Mesenchymal stem cell (in vitro differentiated cells and primary cell): Measurements from ENCODE around the gene PITPNC1.

Source experiments
- DNase-seq: peaks from one replicate; pipeline ENCODE4 v3.0.0-alpha.2; 2013
- H2AFZ ChIP-seq: one replicate; pipeline ENCODE4 v1.6.1; 2013; ENCODE audit warnings: low read depth, mild to moderate bottlenecking, control low read depth, inconsistent platforms, low read length, moderate library complexity
- H2AK5ac ChIP-seq: 2 replicates; pipeline ENCODE4 v1.6.1; 2013; ENCODE audit warnings: low read length, moderate library complexity, mild to moderate bottlenecking, inconsistent platforms; ENCODE audit not compliant: severe bottlenecking
- H2BK120ac ChIP-seq: one replicate; pipeline ENCODE4 v1.6.1; 2013; ENCODE audit warnings: low read depth, mild to moderate bottlenecking, inconsistent platforms, low read length, moderate library complexity
- H2BK12ac ChIP-seq, 2 experiments: one replicate each; pipeline ENCODE4 v1.6.1; 2013; ENCODE audit warnings: inconsistent platforms in 2 of 2, low read length in 2 of 2, mild to moderate bottlenecking in 2 of 2, moderate library complexity in 2 of 2, control low read depth in 1 of 2
- H2BK15ac ChIP-seq: one replicate; pipeline ENCODE4 v1.6.1; 2013; ENCODE audit warnings: mild to moderate bottlenecking, low read depth, inconsistent platforms; ENCODE audit not compliant: poor library complexity, severe bottlenecking
- H2BK5ac ChIP-seq: 2 replicates; pipeline ENCODE4 v1.6.1; 2013; ENCODE audit warnings: low read depth, mild to moderate bottlenecking, low read length, control low read depth, inconsistent platforms; ENCODE audit not compliant: poor library complexity, severe bottlenecking
- H3K14ac ChIP-seq, 2 experiments: one replicate each; pipeline ENCODE4 v1.6.1; 2013; ENCODE audit warnings: inconsistent platforms in 2 of 2, low read length in 2 of 2, control low read depth in 1 of 2, mild to moderate bottlenecking in 1 of 2, moderate library complexity in 1 of 2
- H3K18ac ChIP-seq, 2 experiments: one replicate each; pipeline ENCODE4 v1.6.1; 2013; ENCODE audit warnings: inconsistent platforms in 2 of 2, low read length in 2 of 2, control low read depth in 1 of 2, low read depth in 1 of 2, mild to moderate bottlenecking in 1 of 2
- H3K23ac ChIP-seq, 2 experiments: one replicate each; pipeline ENCODE4 v1.6.1; 2013; ENCODE audit warnings: inconsistent platforms in 2 of 2, low read length in 2 of 2, mild to moderate bottlenecking in 2 of 2, moderate library complexity in 2 of 2, control low read depth in 1 of 2
- H3K27ac ChIP-seq: 2 replicates; pipeline ENCODE4 v1.5.1; 2013; ENCODE audit warnings: mild to moderate bottlenecking, moderate library complexity, low read length, control low read depth, inconsistent platforms; ENCODE audit not compliant: poor library complexity, severe bottlenecking
- H3K27me3 ChIP-seq, 2 experiments: 2 replicates each; pipeline versions ENCODE4 v1.6.1 to v1.7.0; 2013; ENCODE audit warnings: low read length in 2 of 2, mild to moderate bottlenecking in 2 of 2, moderate library complexity in 2 of 2, control low read depth in 1 of 2, inconsistent platforms in 1 of 2; ENCODE audit not compliant: control insufficient read depth in 1 of 2, insufficient read depth in 1 of 2
- H3K36me3 ChIP-seq, 2 experiments: 2 replicates each; pipeline versions ENCODE4 v1.6.1 to v1.7.0; 2013; ENCODE audit warnings: low read length in 2 of 2, control low read depth in 1 of 2, inconsistent platforms in 1 of 2, low read depth in 1 of 2, mild to moderate bottlenecking in 1 of 2; ENCODE audit not compliant: insufficient read depth in 2 of 2, control insufficient read depth in 1 of 2
- H3K4ac ChIP-seq, 2 experiments: one replicate each; pipeline ENCODE4 v1.6.1; 2013; ENCODE audit warnings: inconsistent platforms in 2 of 2, low read length in 2 of 2, mild to moderate bottlenecking in 2 of 2, moderate library complexity in 2 of 2, control low read depth in 1 of 2, low read depth in 1 of 2
- H3K4me1 ChIP-seq: 2 replicates; pipeline ENCODE4 v1.6.1; 2013; ENCODE audit warnings: low read depth, low read length, control low read depth; ENCODE audit not compliant: control insufficient read depth, insufficient read depth
- H3K4me2 ChIP-seq: 2 replicates; pipeline ENCODE4 v1.6.1; 2013; ENCODE audit warnings: low read length, mild to moderate bottlenecking, inconsistent platforms; ENCODE audit not compliant: poor library complexity, severe bottlenecking
- H3K4me3 ChIP-seq, 2 experiments: 2 replicates each; pipeline versions ENCODE4 v1.5.1 to v1.7.0; 2013; ENCODE audit warnings: low read length in 2 of 2, mild to moderate bottlenecking in 2 of 2, control low read depth in 1 of 2, low read depth in 1 of 2; ENCODE audit not compliant: insufficient read depth in 1 of 2
- H3K79me1 ChIP-seq: replicated peaks from 2 replicates; pipeline ENCODE4 v1.6.1; 2013; ENCODE audit warnings: mild to moderate bottlenecking, control low read depth, low read length, inconsistent platforms; ENCODE audit not compliant: poor library complexity, severe bottlenecking
- H3K9ac ChIP-seq: 2 replicates; pipeline ENCODE4 v1.7.0; 2013; ENCODE audit warnings: mild to moderate bottlenecking, low read length, moderate library complexity
- H3K9me3 ChIP-seq: 2 replicates; pipeline ENCODE4 v1.7.0; 2013; ENCODE audit warnings: mild to moderate bottlenecking, low read length; ENCODE audit not compliant: control insufficient read depth
- H4K8ac ChIP-seq: one replicate; pipeline ENCODE4 v1.6.1; 2013; ENCODE audit warnings: inconsistent platforms, mild to moderate bottlenecking, low read length, moderate library complexity
- H4K91ac ChIP-seq: one replicate; pipeline ENCODE4 v1.6.1; 2013; ENCODE audit warnings: mild to moderate bottlenecking, low read length, inconsistent platforms
- WGBS: methylation state at CpG from one replicate; pipeline ENCODE4 v1.1.7; 2013; ENCODE audit warnings: mixed read lengths; 5-methylcytosine and 5-hydroxymethylcytosine counted together

The PITPNC1 gene

DNA sequence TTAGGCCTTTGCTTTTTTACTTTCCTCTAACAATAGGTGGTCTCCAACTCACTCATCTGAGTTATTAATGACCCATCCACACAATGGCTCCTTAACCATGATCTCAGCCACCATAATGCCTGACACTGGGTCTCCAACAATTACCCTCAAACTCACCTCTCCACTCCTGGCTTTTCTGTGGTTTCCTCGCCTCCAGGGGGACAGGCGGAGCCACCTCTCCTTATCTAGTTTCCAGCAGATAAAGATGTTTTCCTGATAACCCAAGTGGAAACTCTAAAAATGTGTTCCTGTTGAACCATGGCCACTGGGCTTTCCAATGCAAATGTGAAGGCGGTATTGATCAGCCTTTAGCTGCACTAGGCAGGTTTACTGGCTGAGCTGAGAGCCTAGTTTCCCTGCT is 331.3 kb downstream of the PITPNC1 start:
- 61% methylated on average over 3 of the region's 3 CpGs for WGBS
- H3K4me3 ChIP-seq = no peak overlapping the region
- H2BK120ac ChIP-seq = no peak overlapping the region
- no peaks in the 10 kb centered on the region for H3K36me3 ChIP-seq
- no peak overlapping the region for H2AK5ac ChIP-seq
- no peak overlapping the region for H4K91ac ChIP-seq
- peaks cover 0 to 4% of the 10 kb centered on the region in 2 experiments for H3K27me3 ChIP-seq
- no peak overlapping the region for H3K9ac ChIP-seq
- no peak overlapping the region for H3K4ac ChIP-seq
- H3K9me3 ChIP-seq = no peaks in the 10 kb centered on the region
- no peak overlapping the region for H2BK5ac ChIP-seq
- H3K4me1 ChIP-seq = no peaks in the 10 kb centered on the region
- no peak overlapping the region for H2BK12ac ChIP-seq
- H3K27ac ChIP-seq = no peak overlapping the region
- DNase-seq = no peak
- no peak overlapping the region for H2AFZ ChIP-seq
- no peak overlapping the region for H3K4me2 ChIP-seq
- no peak overlapping the region for H3K23ac ChIP-seq
- no peak overlapping the region for H3K14ac ChIP-seq
- no peaks in the 10 kb centered on the region for H3K79me1 ChIP-seq
- no peak overlapping the region for H3K18ac ChIP-seq
- no peak overlapping the region for H4K8ac ChIP-seq
- H2BK15ac ChIP-seq = no peak overlapping the region

GRCh38 chr17:67711916-67712315 is 334.8 kb downstream of the PITPNC1 start:
- no peak overlapping the region for H4K91ac ChIP-seq
- no peak overlapping the region for H3K18ac ChIP-seq
- no peak overlapping the region for H2BK5ac ChIP-seq
- H3K23ac ChIP-seq = no peak overlapping the region
- H3K79me1 ChIP-seq = no peaks in the 10 kb centered on the region
- 72% methylated on average over 4 of the region's 4 CpGs for WGBS
- H4K8ac ChIP-seq = no peak overlapping the region
- H3K14ac ChIP-seq = no peak overlapping the region
- no peak for DNase-seq
- H2BK15ac ChIP-seq = no peak overlapping the region
- H2AFZ ChIP-seq = no peak overlapping the region
- peaks cover 4% of the 10 kb centered on the region for H3K4me1 ChIP-seq
- H3K27ac ChIP-seq = no peak overlapping the region
- no peaks in the 10 kb centered on the region for H3K9me3 ChIP-seq
- H2AK5ac ChIP-seq = no peak overlapping the region
- no peak overlapping the region for H3K4me3 ChIP-seq
- no peak overlapping the region for H2BK12ac ChIP-seq
- no peak overlapping the region for H2BK120ac ChIP-seq
- H3K36me3 ChIP-seq = no peaks in the 10 kb centered on the region
- H3K4ac ChIP-seq = no peak overlapping the region
- peaks cover 0 to 4% of the 10 kb centered on the region in 2 experiments for H3K27me3 ChIP-seq
- H3K9ac ChIP-seq = no peak overlapping the region
- no peak overlapping the region for H3K4me2 ChIP-seq

GRCh38 chr17:67712375-67712774 is 335.3 kb downstream of the PITPNC1 start:
- Histone ChIP-seq H2AFZ (no peak overlapping the region), H2BK5ac (no peak overlapping the region), H3K4ac (no peak overlapping the region), H2BK12ac (no peak overlapping the region), H3K4me1 (peaks cover 4% of the 10 kb centered on the region), H2BK15ac (no peak overlapping the region), H3K27me3 (peaks cover 0 to 4% of the 10 kb centered on the region in 2 experiments), H3K18ac (no peak overlapping the region), H3K14ac (no peak overlapping the region), H3K9ac (no peak overlapping the region), H2AK5ac (peak overlapping the region; percentile 21), H3K4me3 (no peak overlapping the region), H3K36me3 (no peaks in the 10 kb centered on the region), H3K9me3 (no peaks in the 10 kb centered on the region), H2BK120ac (no peak overlapping the region), H3K23ac (no peak overlapping the region), H3K4me2 (no peak overlapping the region), H4K91ac (no peak overlapping the region), H4K8ac (no peak overlapping the region), H3K27ac (no peak overlapping the region), H3K79me1 (no peaks in the 10 kb centered on the region)
- 94% methylated on average over 4 of the region's 4 CpGs for WGBS
- DNase-seq = no peak

DNA sequence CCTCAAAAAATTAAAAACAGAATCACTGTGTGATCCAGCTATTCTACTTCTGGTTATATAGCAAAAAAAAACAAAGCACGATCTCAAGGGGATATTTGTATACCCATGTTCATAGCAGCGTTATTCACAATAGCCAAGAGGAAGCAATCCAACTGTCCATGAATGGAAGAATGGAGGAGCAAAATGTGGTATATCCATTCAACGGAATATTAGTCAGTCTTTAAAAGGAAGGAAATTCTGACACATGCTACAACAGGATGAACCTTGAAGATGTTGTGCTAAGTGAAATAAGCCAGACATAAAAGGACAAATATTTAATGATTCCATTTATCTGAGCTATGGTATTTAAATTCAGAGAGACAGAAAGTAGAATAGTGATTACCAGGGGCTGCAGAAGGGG is 336.1 kb downstream of the PITPNC1 start:
- Histone ChIP-seq H3K4me2 (no peak overlapping the region), H3K18ac (no peak overlapping the region), H3K9ac (no peak overlapping the region), H3K4me3 (no peak overlapping the region), H2AFZ (no peak overlapping the region), H4K91ac (no peak overlapping the region), H3K79me1 (no peaks in the 10 kb centered on the region), H3K14ac (no peak overlapping the region), H2BK12ac (no peak overlapping the region), H2BK120ac (no peak overlapping the region), H4K8ac (no peak overlapping the region), H3K9me3 (no peaks in the 10 kb centered on the region), H3K4me1 (peaks cover 4% of the 10 kb centered on the region), H2BK5ac (no peak overlapping the region), H3K36me3 (no peaks in the 10 kb centered on the region), H3K27ac (no peak overlapping the region), H2BK15ac (no peak overlapping the region), H3K4ac (no peak overlapping the region), H3K27me3 (peaks cover 0 to 4% of the 10 kb centered on the region in 2 experiments), H3K23ac (no peak overlapping the region), H2AK5ac (no peak overlapping the region)
- WGBS = 100% methylated on average over 3 of the region's 3 CpGs
- no peak for DNase-seq
